ENCODE measurements around the gene SIGLECL1.

SIGLECL1 gene

DNA sequence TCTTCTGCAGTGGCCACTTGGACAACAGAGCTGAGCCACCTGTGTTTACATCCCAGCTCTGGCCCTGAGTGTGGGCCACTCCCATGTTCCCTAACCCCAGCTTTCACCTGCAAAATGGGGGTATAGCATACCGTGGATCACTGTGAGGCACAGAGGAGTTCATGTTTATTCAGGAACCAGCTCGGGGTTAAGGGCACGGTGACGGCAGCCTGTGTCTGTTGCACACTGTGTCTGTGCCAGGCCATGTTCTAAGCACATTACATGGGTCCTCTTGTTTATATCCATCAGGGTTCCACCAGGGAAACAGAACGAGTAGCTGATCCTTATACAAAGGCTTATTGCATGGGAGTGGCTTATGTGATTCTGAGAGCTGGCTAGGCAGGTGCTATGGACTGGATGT lies 46.5 kb downstream of the SIGLECL1 start:
- DNase-seq, result no peak

DNA sequence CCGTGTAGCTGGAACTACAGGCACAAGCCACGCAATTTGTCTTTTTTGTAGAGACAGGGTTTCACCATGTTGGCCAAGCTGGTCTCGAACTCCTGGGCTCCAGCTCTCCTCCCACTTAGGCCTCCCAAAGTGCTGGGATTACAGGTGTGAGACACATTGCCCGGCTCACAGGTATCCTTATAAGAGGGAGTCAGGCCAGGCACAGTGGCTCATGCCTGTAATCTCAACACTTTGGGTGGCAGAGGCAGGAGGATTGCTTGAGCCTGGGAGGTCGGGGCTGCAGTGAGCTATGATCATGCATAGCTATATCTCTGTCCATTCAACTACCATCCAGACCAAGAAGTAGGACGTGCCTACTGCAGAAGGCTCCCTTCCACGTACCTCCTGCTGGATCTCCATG lies 50.4 kb downstream of the SIGLECL1 start:
- no peak for DNase-seq

DNA sequence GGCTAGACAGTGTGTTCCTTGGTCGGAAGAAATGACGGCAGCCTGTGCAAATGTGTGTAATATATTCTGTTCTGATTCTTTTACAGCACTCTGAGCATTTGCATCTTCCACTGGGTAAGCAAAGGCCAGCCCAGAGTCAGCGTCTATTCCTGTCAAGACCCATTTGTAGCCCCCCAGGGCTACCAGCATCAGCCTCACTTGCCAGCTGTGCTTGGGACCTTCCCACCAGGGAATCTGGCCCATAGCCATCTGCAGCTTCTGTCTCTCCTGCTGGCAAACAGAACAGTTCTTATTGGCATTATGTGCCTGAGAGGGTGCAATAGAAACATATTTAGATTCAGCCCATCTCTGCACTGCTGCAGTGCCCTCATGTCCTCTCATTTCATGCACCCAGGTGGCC lies 54.6 kb downstream of the SIGLECL1 start:
- DNase-seq, result no peak

DNA sequence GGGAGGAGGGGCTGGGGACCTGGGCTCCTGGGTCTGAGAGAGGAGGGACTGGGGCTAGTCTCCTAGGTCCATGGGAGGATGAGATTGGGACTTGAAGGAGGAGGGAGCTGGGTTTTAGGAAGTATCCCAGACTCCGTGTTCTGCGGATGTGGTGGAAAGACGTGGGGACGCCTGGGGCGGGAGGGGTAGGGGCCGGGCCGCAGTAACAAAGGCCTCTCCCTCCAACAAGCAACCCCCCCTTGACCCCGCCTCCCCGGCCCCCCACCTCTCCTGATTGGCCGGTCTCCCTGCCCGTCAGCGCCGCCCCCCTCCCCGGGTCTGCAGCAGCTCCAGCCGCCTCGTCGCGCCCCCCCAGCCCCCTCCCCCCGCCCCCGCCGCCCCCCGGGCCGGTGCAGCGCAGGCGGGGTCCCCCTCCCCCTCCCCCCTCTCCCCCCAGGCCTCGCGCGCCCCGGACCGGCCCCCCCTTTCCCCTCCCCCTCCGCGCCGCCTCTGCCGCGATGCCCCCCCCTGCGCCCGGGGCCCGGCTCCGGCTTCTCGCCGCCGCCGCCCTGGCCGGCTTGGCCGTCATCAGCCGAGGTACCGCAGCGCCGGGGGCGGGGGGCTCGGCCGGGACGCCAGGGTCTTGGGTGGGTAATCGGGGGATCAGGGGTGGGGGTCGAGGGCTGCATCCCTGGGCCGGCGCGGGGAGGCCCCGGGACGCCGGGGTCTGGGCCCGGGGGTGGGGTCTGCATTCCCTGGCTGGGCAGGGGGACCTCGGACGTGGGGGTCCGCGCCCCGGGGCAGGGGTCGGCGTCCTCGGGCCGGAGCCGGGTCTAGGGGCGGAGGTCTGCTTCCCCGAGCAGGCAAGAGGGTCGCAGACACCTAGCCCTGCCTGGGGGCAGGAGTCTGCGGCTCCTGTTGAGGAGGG lies 60.7 kb downstream of the SIGLECL1 start, which contains the start of gene IGLON5:
TSS of gene IGLON5 (plus strand) at position 294 of the 907 bp plus-strand sequence. CDS start at position 498, 204 bp downstream.
- DNase-seq, result no peak

DNA sequence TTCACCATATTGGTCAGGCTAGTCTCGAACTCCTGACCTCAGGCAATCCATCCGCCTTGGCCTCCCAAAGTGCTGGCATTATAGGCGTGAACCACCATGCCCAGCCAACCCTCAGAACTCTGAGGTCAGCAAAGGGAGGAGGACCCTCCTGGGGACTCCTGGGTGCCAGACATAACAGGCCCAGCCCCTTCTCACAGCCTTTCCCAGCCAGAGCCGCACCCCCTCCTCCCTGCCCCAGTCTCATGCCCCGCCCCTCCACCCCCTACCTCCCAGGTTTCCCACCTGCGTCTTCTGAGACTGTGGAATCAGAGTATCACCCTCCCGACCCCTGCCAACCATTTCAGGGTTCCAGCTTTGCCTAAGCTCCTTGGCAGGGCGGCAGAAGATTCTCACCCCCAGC lies 65.8 kb downstream of the SIGLECL1 start:
- DNase-seq, result no peak

DNA sequence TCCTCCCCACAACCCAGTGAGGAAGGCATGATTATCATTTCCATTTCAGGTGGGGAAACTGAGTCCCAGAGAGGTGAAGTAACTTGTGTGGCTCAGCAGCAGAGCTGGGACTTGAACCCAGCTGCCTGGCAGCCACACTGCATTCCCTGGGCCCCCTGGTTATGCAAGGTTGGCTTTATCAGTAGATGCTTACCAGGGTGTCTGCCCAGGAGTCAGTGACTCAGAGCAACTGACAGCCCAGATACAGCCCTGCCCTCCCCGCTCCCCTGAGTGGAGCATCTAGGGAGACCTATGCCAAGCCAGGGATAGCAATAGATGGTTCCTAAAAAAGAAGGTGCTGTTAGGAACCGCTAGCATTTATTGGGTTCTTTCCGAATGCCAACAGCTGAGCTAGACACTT lies 66.5 kb downstream of the SIGLECL1 start:
- no peak for DNase-seq

GRCh38 chr19:51317968-51318367 lies 67.1 kb downstream of the SIGLECL1 start:
- DNase-seq, result no peak
